Measurements from ENCODE around the gene PCSK5. TPM values are rescaled to one million over a fixed set of nuclear protein-coding genes. Genes with fewer than 3 reads are reported as not detected.
"Not testable (repeated sequence)": the region's sequence is repeated elsewhere in the genome, so short reads cannot be mapped to it uniquely, and the experiment has no call there.

Gene PCSK5
- total RNA-seq, 1 donor from 2014 or later, result 24.5 TPM

DNA sequence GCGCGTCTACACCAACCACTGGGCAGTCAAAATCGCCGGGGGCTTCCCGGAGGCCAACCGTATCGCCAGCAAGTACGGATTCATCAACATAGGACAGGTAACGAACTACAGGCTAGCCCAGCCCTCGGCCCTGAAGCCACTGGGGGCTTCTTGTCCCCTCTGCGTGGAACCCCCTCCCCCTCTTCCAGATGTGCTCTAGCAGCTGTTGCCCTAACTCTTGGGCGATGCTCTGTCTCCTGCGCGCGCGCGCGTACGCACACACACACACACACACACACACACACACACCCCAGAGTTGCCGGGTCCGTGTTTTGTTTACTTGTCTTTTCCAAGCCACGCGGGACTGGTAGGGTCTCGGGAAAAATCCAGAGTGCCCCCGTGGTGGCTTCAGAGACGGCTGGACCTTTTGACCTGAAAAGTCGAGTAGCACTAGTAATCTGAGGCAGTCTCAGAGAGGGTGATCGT lies 836 bp downstream of the PCSK5 start:
- DNase-seq, result peak; percentile 55

DNA sequence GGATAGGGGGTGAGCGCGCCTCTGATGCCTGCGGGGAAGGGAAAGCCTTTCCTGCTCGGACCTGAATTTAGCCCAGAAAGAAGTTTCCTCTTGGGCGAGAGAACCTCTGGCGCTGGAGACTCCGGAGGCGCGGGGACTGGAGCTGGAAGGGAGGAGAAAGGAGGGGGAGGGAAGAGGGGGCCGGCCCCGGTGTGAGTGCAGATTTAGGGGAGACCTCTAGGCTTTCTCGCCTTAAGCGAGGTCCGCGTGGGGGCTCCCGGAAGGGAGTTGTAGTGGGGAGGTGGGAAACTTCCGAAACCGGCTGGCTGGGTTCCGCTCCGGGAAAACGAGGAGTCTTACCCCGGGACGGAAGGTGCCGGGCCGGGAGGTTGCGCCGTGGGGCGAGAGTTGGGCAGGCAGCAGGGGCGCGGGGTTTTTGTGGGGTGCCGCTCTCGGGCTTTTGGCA lies 1.3 kb downstream of the PCSK5 start:
- no peak for DNase-seq

DNA sequence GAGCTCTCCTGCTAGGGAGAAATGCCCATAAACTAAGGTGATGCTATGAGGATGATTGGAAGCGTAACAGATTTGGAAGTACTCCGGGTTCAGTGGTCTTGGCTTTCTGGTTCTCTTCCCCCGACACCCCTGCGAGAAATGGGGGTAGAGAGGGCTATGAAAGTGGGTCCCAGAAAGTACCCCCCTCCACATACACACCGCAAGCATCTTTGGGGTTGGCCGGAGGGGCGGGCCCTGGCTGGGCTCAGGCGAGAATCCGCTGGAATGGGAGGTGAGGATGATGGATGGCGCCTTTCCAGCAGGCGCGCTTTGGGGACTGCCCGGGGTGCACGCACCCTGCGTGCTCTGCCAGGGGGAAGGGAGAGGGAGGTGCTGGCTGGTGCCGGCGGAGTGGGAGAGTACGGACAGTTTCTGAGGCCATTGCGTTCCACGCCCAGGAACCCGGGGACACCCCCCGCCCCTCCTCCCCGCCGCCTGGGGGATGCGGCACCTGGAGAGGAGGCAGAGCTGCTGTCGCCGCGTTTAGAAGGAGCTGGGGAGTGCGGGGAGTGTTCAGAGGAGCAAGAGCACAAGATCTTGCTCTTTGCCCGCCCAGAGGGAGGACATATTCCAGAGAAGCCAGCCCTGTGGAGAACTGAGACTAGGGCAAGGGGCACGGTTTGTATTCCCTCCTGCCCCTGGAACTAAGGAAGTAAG lies 1.9 kb downstream of the PCSK5 start:
- DNase-seq, result peak; percentile 1

DNA sequence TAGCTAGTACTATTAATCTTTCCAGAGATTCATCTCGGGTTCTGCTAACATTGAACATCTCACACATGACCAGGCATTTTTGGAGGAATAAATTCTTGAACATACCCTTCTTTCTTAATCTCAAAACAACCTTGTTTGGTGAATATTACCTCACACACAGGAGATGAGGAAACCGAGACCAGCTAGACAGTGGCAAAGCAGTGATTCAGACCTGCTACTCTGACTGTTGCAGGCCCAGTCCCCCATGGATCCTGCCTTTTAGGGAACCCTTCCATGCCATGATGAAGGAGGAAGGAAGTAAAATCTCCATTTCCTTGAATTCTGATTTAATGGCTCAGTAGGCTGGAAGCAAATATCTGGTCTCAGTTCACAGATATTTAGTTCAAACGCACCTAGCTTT lies 2.6 kb downstream of the PCSK5 start:
- DNase-seq, result no peak

DNA sequence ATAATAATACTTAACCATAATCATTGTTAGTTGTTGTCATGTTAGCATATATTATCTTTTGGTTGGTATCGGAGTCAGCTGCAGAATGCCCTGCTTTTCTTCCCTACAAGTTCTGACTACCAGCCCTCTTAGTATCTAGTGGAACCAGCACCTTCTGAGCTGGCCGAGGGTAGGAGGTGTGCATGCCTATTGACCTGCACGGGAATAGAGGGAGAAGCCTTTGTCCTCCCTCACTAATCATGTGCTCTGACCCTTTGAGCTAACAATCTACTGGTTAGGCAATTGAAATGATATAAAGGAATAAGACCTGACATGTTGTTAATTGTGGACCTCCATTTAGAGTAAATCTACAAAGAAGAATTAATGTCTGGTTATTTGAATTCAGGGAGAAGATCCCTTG lies 4.1 kb downstream of the PCSK5 start:
- no peak for DNase-seq

DNA sequence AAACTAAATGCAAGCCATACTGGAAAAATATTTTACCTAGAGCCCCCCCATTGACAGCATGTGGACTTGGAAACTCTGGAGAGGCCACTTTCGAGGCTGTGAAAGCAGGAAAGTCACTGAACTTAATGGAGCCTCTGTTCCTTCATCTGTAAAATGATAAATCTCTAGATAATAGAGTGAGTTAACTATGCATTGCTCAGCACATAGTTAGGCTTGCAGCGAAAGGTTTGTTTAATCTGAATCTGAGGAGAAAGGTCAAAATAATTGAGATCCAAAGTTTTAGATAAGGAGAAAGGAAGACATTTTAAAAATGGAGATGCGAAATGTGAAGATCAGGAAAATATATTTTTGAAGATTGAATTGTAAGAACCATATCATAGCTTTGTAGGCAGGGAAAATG lies 4.6 kb downstream of the PCSK5 start:
- no peak for DNase-seq

DNA sequence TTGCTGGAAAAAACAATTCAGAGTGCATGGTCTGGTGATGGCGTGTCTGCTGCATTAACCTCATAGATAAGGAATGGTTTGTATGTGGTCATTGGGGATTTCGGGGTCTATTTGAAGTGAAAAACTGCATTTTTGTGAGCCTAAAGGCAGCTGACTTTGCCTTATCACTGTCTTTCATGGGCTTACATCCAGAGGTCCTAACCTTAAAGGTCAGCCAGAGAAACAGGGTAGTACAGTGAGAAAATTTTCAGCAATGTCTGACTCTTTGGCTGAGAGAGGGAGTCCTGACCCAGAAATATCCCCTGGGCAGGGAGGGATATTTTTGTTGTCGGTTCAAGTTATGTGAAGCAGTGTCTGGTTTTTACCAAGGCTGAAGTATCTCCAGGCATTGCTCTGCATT lies 5.7 kb downstream of the PCSK5 start:
- DNase-seq, result no peak

DNA sequence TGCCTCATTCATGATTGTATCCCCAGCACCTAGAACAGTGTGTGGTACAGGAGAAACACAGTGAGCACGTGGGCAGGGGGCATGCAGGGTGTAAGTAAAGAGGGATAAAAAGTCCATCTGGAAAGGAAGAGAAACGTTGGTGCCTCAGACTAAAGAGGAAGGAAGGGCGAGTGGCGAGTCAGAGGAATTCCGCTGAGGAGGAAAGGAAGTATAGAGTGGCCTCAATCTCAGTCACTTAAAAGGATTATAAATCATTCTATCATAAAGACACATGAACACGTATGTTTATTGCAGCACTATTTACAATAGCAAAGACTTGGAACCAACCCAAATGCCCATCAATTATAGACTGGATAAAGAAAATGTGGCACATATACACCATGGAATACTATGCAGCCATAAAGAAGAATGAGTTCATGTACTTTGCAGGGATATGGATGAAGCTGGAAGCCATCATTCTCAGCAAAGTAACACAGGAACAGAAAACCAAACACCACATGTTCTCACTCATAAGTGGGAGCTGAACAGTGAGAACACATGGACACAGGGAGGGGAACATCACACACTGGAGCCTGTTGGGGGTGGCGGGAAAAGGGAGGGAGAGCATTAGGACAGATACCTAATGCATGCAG lies 10.5 kb downstream of the PCSK5 start:
- DNase-seq, result not testable (repeated sequence)

DNA sequence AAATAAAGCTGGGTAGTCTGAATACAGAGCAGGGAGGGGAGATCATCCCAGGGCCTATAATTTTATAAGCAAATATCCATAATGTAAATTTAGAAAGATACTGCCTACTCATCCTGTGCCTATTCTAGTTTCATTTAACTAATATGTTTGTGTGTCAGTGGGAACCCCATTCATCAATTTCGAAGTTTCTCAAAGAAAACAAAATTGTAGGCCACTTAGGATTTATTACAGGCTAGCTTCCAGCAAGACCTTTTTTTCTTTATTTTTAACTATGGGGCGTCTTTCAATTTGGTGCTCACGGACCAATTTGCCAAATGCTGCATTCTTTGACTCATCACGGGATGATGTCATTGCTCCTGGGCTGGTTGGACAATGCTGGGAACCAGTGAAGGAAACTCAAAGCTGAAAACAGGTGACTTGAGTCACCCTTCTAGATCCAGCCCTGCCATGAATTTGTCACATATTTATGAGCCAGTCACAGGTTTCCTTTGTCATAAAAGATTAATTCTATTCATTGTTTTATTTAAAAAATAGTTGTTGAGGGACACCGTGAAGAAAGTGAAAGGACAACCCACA lies 13.4 kb downstream of the PCSK5 start:
- no peak for DNase-seq

DNA sequence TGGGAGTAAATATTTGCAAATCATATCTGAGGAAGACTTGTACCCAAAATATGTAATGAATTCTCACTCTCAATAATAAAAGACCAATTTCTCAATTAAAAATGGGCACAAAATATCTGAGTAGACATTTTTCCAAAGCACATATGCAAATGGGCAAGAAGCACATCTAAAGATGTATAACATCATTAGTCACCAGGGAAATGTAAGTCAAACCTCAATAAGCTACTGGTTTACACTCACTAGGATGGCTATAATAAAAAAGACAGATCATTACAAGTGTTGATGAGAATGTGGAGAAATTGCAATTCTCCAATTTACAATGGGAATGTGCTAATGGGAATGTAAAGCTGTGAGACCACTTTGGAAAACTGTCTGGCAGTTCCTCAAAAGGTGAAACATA lies 13.9 kb downstream of the PCSK5 start:
- DNase-seq, result no peak

DNA sequence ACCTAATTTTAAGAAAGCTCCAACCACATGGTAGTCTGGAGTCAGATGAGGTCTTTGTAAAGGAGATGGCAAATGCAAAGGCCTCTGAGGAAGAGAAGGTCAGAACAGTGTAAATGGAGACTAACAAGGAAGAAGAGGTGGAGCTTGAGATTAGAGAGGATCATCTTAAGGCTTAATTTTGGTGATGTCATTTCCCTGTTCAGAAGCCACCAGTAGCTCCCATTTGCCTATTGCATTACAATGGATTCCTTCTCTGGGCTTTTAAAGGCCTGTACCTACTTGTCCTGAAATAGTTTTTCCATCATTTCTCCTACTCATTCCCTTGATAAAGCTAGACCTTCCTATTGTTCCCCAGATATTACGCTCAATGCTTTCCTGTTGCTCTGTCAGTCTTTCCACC lies 16.1 kb downstream of the PCSK5 start:
- no peak for DNase-seq

DNA sequence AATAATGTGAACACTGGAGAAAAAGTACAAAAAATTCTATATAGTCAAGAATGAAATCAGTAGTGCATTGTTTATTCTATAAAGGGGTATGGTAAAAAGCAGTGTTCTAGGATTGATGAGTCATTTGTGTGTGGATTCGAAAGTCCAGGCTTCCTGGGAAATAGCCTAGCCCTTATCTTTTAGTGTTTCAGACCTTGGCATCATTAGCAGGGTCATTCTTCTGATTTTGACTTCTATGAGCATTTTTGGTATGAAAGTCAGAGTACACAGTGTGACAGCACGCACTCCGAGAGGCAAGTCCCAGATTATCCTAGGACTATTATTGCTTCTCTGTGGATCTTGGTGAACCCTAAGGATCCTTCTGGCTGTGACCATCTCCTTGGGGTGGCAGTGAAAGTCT lies 16.9 kb downstream of the PCSK5 start:
- DNase-seq, result no peak

DNA sequence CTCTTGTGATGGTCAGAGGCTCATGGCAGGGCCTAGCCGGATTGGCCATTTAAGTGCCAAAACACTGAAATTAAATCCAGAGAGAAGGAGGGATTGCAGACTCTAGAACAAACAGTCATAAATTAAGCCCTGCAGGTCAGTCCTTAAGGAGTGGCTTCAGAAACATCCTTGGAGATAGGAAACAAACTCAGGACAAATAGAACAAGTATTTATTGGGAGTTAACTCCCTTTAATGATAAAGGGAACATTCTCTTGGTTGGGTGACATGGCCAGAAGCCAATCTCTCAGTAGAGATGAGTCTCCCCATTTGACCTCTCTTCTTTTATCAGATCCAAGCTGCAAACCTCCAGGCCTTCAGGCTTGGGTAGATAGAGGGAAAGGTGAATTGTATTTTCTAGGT lies 17.4 kb downstream of the PCSK5 start:
- no peak for DNase-seq

DNA sequence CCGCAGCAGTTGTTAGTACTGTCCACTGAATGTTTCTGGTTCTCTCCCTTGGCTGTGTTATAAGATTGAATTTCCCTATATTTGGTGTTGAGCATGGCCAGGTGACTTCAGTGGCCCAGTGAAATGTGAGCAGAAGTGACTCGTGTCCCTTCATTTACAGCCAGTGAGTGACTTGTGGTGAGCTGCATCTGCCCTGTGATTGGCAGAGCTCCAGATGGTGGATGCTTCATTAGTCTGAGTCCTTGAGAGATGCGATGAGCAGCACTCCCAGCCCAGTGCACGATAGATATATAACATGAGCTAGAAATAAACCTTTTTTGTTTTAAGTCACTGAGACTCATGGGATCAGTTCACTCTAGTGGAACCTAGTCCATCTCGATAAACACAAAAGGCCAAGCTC lies 19.3 kb downstream of the PCSK5 start:
- DNase-seq, result no peak

DNA sequence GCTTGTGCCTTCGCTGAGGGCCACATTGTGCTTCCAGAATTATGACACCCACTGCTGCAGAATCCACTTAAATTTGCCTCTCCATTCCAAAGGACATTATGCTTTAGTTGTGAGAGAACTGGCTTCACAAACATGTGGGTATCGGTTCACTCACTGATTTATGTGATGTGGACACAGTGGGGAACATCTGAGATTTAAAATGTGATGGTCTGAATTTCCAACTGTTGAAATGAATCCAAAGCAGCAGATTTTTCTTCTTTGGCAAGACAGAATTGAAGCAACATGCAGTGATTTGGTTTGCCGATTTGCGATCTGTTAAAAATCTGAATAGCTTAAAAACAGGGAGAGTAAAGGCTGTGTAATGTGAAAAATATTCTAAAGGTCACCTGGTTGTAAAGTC lies 20.3 kb downstream of the PCSK5 start:
- DNase-seq, result peak; percentile 44

DNA sequence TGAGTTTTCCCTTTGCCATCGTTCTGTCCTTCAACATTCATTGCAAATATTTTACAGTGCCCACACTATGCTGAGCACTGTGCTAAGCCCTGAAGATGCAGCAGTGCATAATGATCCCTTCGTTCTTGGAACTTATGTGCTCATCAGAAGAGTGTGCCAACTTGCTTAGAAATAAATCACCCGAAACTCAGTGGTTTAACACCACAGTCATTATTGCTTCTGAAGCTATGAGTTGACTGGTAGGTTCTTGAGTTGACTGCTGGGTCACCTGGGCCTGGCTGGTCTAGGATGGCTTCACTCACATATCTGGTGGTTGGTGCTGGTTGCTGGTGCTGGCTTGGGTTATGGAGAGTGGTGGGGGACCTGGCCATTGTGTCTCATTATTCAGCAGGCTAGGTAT lies 20.9 kb downstream of the PCSK5 start:
- DNase-seq, result no peak

DNA sequence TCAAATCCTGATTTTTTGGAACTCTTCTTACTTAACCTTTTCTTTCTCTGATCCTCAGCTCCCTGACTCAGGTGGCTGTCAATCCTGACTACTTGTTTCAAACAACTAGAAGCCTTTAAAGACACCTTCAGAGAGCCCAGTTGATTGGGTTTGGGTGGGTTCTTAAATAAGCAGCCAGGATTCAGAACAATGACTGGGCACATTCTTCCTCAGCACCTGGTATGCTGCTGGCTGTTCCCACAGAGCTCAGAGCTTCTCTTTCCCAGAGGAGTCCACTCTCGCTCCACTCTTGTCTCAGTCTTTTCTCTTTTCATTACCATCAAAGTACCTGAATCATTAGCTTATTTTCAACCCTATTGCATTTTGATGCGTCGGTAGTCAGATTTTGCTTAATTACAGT lies 22.5 kb downstream of the PCSK5 start:
- DNase-seq, result no peak

DNA sequence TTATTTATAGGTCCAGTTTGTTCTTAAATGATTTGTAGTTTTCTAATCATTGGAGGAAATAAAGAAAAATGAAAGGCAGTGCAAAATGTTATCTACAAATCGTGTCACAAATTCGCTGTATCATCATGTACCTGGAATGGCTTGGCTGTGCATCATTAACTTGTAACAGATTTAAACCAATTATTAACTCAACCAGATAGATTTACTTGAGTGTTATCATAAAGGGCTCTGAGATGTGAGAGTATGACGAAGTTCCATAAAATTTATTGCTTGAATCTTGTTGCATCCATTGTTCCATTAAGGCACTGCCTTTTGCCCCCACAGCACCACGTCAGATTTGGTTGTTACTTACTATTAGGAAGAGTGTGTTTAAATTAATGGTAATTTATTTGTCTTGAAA lies 23.5 kb downstream of the PCSK5 start:
- DNase-seq, result no peak

DNA sequence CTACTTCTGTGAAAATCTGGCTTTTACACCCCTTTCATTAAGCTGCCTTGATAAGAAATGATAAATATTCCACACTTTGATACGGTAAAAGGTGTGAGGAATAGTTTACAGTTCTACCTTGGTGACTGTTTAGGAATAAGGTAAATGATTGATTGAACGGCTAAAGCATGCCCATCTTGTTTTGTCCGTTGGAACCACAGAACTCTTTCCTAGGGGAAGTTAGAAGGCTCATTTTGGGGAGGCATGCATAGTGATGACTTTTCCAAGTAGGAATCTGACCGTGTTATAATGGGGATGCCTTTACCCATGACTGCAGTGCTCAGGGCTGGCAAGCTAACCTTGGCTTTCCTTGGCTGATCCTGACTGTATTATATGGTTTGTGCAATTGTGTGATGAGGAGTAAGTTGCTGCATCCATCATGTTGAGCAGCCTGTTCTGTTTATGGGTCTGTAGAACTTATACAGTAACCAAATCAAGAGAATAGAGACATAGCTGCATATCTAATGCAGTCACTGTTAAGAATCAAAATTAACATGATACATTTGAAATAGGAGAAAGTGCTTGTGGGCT lies 24.5 kb downstream of the PCSK5 start:
- DNase-seq, result no peak

DNA sequence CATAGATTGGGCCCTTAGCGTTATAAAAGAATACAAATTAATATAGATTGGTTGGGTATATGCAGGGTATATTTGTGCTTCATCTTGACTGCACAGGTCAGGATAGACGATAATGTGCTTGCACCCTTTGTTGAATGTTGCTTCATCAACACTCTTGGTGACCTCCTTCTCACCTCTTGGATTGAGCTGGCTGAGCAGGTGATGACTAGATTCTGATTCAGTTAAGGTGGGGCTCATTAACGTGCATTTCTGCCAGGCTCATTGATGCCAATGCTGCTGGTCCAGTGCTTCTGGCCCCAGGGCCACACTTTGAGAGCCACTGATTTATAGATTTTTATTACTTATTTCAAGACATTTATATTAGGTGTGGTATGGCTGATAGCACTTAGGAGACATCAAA lies 27.7 kb downstream of the PCSK5 start:
- DNase-seq, result no peak

DNA sequence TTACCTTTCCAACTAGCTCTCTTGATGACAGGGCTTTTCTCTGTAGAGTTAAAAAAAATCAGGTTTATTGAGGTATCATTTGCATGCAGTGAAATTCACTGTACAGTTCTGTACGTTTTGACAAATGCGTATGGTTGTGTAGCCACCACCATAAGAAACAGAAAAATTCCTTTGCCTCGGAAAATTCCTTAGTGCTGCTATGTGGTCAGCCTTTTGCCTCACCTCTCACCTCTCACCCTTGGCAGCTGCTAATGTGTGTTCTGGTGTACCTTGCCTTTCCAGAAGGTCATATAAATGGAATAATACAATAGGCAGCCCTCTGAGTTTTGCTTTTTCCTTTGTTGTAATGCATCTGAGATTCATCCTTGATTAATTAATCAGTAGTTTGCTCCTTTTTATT lies 28.4 kb downstream of the PCSK5 start:
- no peak for DNase-seq

DNA sequence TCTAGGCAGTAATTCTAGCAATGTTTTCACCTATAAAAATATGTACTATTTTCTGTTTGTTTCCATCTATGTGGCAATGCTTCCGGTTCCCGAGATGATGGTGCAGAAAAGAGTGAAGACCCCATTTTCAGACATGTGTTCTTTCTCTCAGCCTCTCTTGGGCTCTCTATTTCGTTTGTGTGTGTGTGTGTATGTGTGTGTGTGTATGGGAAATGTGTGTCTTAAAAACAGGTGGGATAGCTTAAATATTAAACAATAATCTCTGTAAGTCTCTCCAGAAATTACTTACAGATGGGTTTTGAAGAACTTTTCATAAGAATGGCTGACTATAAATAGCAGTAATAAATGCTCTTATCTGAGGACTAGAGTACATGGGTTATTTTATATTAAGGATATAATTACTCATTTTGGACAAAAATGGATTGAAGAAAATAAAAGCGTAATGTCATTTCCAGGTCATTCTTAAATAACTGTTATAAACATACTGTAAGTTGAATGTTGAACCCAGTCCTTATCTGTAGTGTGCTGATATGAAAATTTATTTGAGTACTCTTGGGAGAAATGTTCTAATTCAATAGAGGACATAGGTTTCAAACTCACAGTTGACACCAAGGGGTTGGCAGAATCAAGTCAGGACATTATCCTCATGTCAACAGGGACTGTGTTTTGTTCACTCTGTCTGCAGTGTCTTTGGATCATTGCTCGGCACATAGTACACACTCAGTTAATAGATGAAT lies 31.1 kb downstream of the PCSK5 start:
- DNase-seq, result no peak

DNA sequence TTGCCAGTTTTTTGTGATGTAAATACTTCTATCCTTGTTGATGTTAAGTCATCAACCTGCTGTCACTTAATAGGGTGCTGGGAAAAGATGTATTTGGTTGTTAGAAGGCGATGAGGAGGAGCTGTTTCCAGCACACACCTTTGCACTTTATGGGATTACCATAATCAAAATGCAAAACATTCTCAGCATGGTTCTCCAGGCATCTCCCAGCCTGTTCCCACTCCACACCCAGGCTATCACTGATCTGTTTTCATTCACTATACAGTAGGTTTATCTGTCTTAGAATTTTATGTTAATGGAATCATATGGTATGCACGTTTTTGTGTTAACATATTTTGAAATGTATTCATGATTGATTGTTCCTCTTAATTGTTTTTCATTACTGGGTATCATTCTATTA lies 35.9 kb downstream of the PCSK5 start:
- no peak for DNase-seq
